HS-27A (cell line): Measurements from ENCODE around the gene KIAA1217.

Source experiments
- DNase-seq: peaks from one replicate; pipeline ENCODE4 v3.0.0-alpha.2; 2012; ENCODE audit warnings: low read depth, missing footprints

The KIAA1217 gene

GRCh38 chr10:24371396-24371795 is 162.5 kb downstream of the KIAA1217 start:
- DNase-seq, result no peak

GRCh38 chr10:24374134-24374915 is 165.4 kb downstream of the KIAA1217 start:
- DNase-seq, result no peak

GRCh38 chr10:24375510-24375909 is 166.6 kb downstream of the KIAA1217 start:
- no peak for DNase-seq

- DNase-seq, result no peak
These were observed 167.8 kb downstream of the KIAA1217 start for GRCh38 chr10:24376731-24377130.

- DNase-seq, result no peak
These were observed 169.4 kb downstream of the KIAA1217 start for GRCh38 chr10:24378126-24378920.

GRCh38 chr10:24381235-24382010 is 172.5 kb downstream of the KIAA1217 start:
- no peak for DNase-seq

GRCh38 chr10:24382045-24382444 is 173.1 kb downstream of the KIAA1217 start:
- no peak for DNase-seq

GRCh38 chr10:24382596-24382978 is 173.6 kb downstream of the KIAA1217 start:
- DNase-seq, result no peak

GRCh38 chr10:24382979-24383663 is 174.2 kb downstream of the KIAA1217 start:
- DNase-seq, result no peak

GRCh38 chr10:24383681-24384106 is 174.8 kb downstream of the KIAA1217 start:
- peak; percentile 56 for DNase-seq

- DNase-seq, result no peak
These were observed 176.0 kb downstream of the KIAA1217 start for GRCh38 chr10:24384954-24385353.

- DNase-seq, result no peak
These were observed 176.8 kb downstream of the KIAA1217 start for GRCh38 chr10:24385776-24386175.

- DNase-seq, result no peak
These were observed 181.3 kb downstream of the KIAA1217 start for GRCh38 chr10:24390146-24390700.

- DNase-seq, result no peak
These were observed 181.8 kb downstream of the KIAA1217 start for GRCh38 chr10:24390746-24391145.

GRCh38 chr10:24393201-24393600 is 184.3 kb downstream of the KIAA1217 start:
- DNase-seq, result no peak

GRCh38 chr10:24394461-24395190 is 185.7 kb downstream of the KIAA1217 start:
- DNase-seq, result no peak

GRCh38 chr10:24396396-24396795 is 187.5 kb downstream of the KIAA1217 start:
- DNase-seq, result no peak

- no peak for DNase-seq
These were observed 188.7 kb downstream of the KIAA1217 start for GRCh38 chr10:24397662-24398061.

GRCh38 chr10:24404567-24404966 is 195.6 kb downstream of the KIAA1217 start:
- DNase-seq, result no peak

GRCh38 chr10:24405635-24406034 is 196.7 kb downstream of the KIAA1217 start:
- no peak for DNase-seq
